PC-3 (cell line): ENCODE measurements around the gene CDC25A. TPM values are rescaled to one million over a fixed set of nuclear protein-coding genes. Genes with fewer than 3 reads are reported as not detected.

ENCODE experiments used
- ATAC-seq: fragments of 200-7000 bp; cut with Tn5 transposase; 2 replicates; pipeline ENCODE4 v1.9.1; 2020; ENCODE audit warnings: mild to moderate bottlenecking, moderate library complexity
- Bru-seq: library from RNA; stranded (reverse); fragments of 400-500 nt; gene quantifications from one replicate; lab custom pipeline; 2021; lab: Mats Ljungman, UMichigan
- BruChase-seq, 2 experiments: library from RNA; stranded (reverse); fragments of 400-500 nt; gene quantifications; one replicate each; lab custom pipeline; 2021; lab: Mats Ljungman, UMichigan
- BruUV-seq: library from RNA; stranded (reverse); fragments of 400-500 nt; replicated peaks from 2 replicates; lab custom pipeline; 2021; lab: Mats Ljungman, UMichigan
- CTCF ChIA-PET: fragments of 300-600 bp; sonication (Branson Sonifier 250); formaldehyde crosslinking; loops from one replicate; lab custom pipeline; 2022; ENCODE audit warnings: antibody characterized with exemption; lab: Charles Lee
- POLR2A ChIA-PET: fragments of 300-600 bp; sonication (Branson Sonifier 250); formaldehyde crosslinking; loops from one replicate; lab custom pipeline; 2022; ENCODE audit warnings: antibody characterized with exemption; ENCODE audit not compliant: unreplicated experiment; lab: Charles Lee
- DNase-seq: peaks from one replicate; pipeline ENCODE4 v3.0.0-alpha.2; 2015
- H2AFZ ChIP-seq: fragments of 300-600 bp; sonication (generic); 2 replicates; pipeline ENCODE4 v1.6.0; 2016; ENCODE audit warnings: antibody characterized with exemption, low read length
- H3F3A ChIP-seq: fragments of 300-600 bp; sonication (generic); one replicate; pipeline ENCODE4 v1.6.0; 2017; ENCODE audit warnings: antibody characterized with exemption, low read length, control low read depth, mild to moderate bottlenecking; ENCODE audit not compliant: unreplicated experiment
- H3K27ac ChIP-seq: fragments of 300-600 bp; sonication (generic); 2 replicates; pipeline ENCODE4 v1.5.1; 2016; ENCODE audit warnings: mild to moderate bottlenecking, low read length
- H3K27me3 ChIP-seq: fragments of 300-600 bp; sonication (generic); 2 replicates; pipeline ENCODE4 v1.6.1; 2016; ENCODE audit warnings: low read length, mixed read lengths
- H3K36me3 ChIP-seq: fragments of 300-600 bp; sonication (generic); 2 replicates; pipeline ENCODE4 v1.6.1; 2016; ENCODE audit warnings: low read depth, mixed run types, low read length, mixed read lengths
- H3K4me1 ChIP-seq: fragments of 300-600 bp; sonication (generic); 2 replicates; pipeline ENCODE4 v1.5.1; 2016; ENCODE audit warnings: low read length; ENCODE audit not compliant: insufficient read depth
- H3K4me2 ChIP-seq: fragments of 300-600 bp; sonication (generic); 2 replicates; pipeline ENCODE4 v1.6.0; 2016; ENCODE audit warnings: low read length
- H3K4me3 ChIP-seq: fragments of 300-600 bp; sonication (generic); 2 replicates; pipeline ENCODE4 v1.5.1; 2016; ENCODE audit warnings: mild to moderate bottlenecking, low read length, mixed read lengths
- H3K79me2 ChIP-seq: fragments of 300-600 bp; sonication (generic); 2 replicates; pipeline ENCODE4 v1.6.1; 2017; ENCODE audit warnings: low read length, mixed read lengths
- H3K9ac ChIP-seq: fragments of 300-600 bp; sonication (generic); 2 replicates; pipeline ENCODE4 v1.6.0; 2016; ENCODE audit warnings: mild to moderate bottlenecking, low read length
- H3K9me2 ChIP-seq: fragments of 300-600 bp; sonication (generic); replicated peaks from 2 replicates; pipeline ENCODE4 v1.6.1; 2016; ENCODE audit warnings: mixed run types, low read length, mixed read lengths
- H3K9me3 ChIP-seq: fragments of 300-600 bp; sonication (generic); 2 replicates; pipeline ENCODE4 v1.6.1; 2016; ENCODE audit warnings: low read length, mixed read lengths
- H4K20me1 ChIP-seq: fragments of 300-600 bp; sonication (generic); 2 replicates; pipeline ENCODE4 v1.6.1; 2016; ENCODE audit warnings: low read length, mixed read lengths
- EZH2 ChIP-seq: fragments of 300-600 bp; sonication (generic); IDR thresholded peaks from one replicate; pipeline ENCODE4 v1.6.1; 2017; ENCODE audit warnings: antibody characterized with exemption, mild to moderate bottlenecking, low read length; ENCODE audit not compliant: unreplicated experiment
- EZH2phosphoT487 ChIP-seq: fragments of 300-600 bp; sonication (generic); IDR thresholded peaks from 2 replicates; pipeline ENCODE4 v1.6.1; 2018; ENCODE audit warnings: mild to moderate bottlenecking, antibody characterized with exemption, low read length, borderline replicate concordance
- intact Hi-C: fragments of 100-400 bp; cut with micrococcal nuclease; formaldehyde crosslinking; loops from 2 replicates; pipeline ENCODE4 v1.9.0; 2023
- long read RNA-seq: library from polyadenylated mRNA; unstranded; transcript quantifications from one replicate; pipeline ENCODE4 v2.0.0, GENCODE V29; 2021; ENCODE audit not compliant: unreplicated experiment
- total RNA-seq: library from RNA; depleted of rRNA; stranded (reverse); fragments of >200 nt; gene quantifications from 2 replicates; pipeline ENCODE4 v1.2.3, GENCODE V29; 2014; rRNA removed
- TF ChIP-seq, protein P1 (sequence below): fragments of 300-600 bp; sonication (generic); conservative IDR thresholded peaks from 2 replicates; pipeline ENCODE4 v1.5.1; 2017; ENCODE audit warnings: antibody characterized with exemption, low read depth, mild to moderate bottlenecking, low read length

CDC25A gene
- total RNA-seq (42.4 and 43.0 TPM in 2 replicates), Bru-seq, nascent RNA (percentile 69 among the genes with signal in this experiment), BruChase-seq, experiment 1, labeled RNA remaining after a 6-hour chase (percentile 74 among the genes with signal in this experiment), BruChase-seq, experiment 2, labeled RNA remaining after a 2-hour chase (percentile 61 among the genes with signal in this experiment)
- long read RNA-seq, partial matches to known transcripts: 2 of 16 reads
- long read RNA-seq, other reads (novel, unspliced or antisense): 8 of 16 reads

- H3K9ac ChIP-seq: peak within 1 kb of the TSS; percentile 98
- intact Hi-C loops: loop anchor here (2.0 kb wide), 1 partner anchor 52 kb away; the partner anchor contains the start of gene ZNF589
- TF ChIP-seq EZH2phosphoT487 (no peak), EZH2 (no peak)
- TF ChIP-seq, protein P1, sequence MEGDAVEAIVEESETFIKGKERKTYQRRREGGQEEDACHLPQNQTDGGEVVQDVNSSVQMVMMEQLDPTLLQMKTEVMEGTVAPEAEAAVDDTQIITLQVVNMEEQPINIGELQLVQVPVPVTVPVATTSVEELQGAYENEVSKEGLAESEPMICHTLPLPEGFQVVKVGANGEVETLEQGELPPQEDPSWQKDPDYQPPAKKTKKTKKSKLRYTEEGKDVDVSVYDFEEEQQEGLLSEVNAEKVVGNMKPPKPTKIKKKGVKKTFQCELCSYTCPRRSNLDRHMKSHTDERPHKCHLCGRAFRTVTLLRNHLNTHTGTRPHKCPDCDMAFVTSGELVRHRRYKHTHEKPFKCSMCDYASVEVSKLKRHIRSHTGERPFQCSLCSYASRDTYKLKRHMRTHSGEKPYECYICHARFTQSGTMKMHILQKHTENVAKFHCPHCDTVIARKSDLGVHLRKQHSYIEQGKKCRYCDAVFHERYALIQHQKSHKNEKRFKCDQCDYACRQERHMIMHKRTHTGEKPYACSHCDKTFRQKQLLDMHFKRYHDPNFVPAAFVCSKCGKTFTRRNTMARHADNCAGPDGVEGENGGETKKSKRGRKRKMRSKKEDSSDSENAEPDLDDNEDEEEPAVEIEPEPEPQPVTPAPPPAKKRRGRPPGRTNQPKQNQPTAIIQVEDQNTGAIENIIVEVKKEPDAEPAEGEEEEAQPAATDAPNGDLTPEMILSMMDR: no peak
- no peaks in the 10 kb centered on the region for H3K27me3 ChIP-seq
- peak; percentile 93 for ATAC-seq
- H3K36me3 ChIP-seq: peaks cover 24% of the 10 kb centered on the region
- peaks cover 17% of the 10 kb centered on the region; the same call in 1 of the 2 replicates for H3K4me1 ChIP-seq
- peak within 1 kb of the TSS; percentile 62 for H3K27ac ChIP-seq
- CTCF ChIA-PET: interaction anchor here (0.7 to 1.0 kb wide), 2 partner anchors 100 to 248 kb away, joined by 3 to 4 read pairs; no protein-coding TSS in a partner anchor
- peak within 1 kb of the TSS; percentile 74 for H3K4me3 ChIP-seq
- no peaks in the 10 kb centered on the region for H3K9me3 ChIP-seq
- 0 out of 2 replicates have a peak, but pooled peaks cover 3% of the 10 kb centered on the region for H4K20me1 ChIP-seq
- H3K79me2 ChIP-seq: peaks cover 46% of the 10 kb centered on the region
- H3F3A ChIP-seq: no peaks in the 10 kb centered on the region
- POLR2A ChIA-PET: interaction anchor here (0.6 to 0.9 kb wide), 3 partner anchors 100 to 808 kb away, joined by 4 to 5 read pairs (median 5); partner anchors contain the start of gene PTPN23
- peak within 1 kb of the TSS; percentile 93 for H3K4me2 ChIP-seq
- H2AFZ ChIP-seq: peak within 1 kb of the TSS; percentile 88
- no TSS peak for BruUV-seq
- H3K9me2 ChIP-seq: no peaks in the 10 kb centered on the region
- peak; percentile 99 for DNase-seq
Observed at GRCh38 chr3:48188266-48189201, at the start of gene CDC25A. Gene CDC25A (minus strand): TSS chr3:48188417. CDS start chr3:48187947, 470 bp downstream.

- H3F3A ChIP-seq: no peaks in the 10 kb centered on the region
- CTCF ChIA-PET: interaction anchor here (0.9 to 1.2 kb wide), 2 partner anchors 164 to 200 kb away, joined by 4 to 5 read pairs; no protein-coding TSS in a partner anchor
- TF ChIP-seq EZH2phosphoT487: no peak
- TF ChIP-seq, protein P1: no peak
- no peak for TF ChIP-seq EZH2
- no peak overlapping the region for H2AFZ ChIP-seq
- no peaks in the 10 kb centered on the region for H4K20me1 ChIP-seq
- no peak overlapping the region for H3K4me2 ChIP-seq
- H3K4me3 ChIP-seq: no peak overlapping the region
- intact Hi-C loops: no loop called here
- DNase-seq: no peak
- POLR2A ChIA-PET: no interaction called here
- no peak overlapping the region for H3K27ac ChIP-seq
- H3K79me2 ChIP-seq: peaks cover 1% of the 10 kb centered on the region; the same call in 1 of the 2 replicates
- H3K27me3 ChIP-seq: no peaks in the 10 kb centered on the region
- H3K9ac ChIP-seq: no peak overlapping the region
- BruUV-seq: no TSS peak
- H3K36me3 ChIP-seq: no peaks in the 10 kb centered on the region
- peaks cover 10% of the 10 kb centered on the region; the same call in 1 of the 2 replicates for H3K4me1 ChIP-seq
- H3K9me2 ChIP-seq: no peaks in the 10 kb centered on the region
- ATAC-seq: no peak
- no peaks in the 10 kb centered on the region for H3K9me3 ChIP-seq
Observed at GRCh38 chr3:48236531-48236930, 48.3 kb upstream of the CDC25A start.
